Measurements from ENCODE around the gene MYCBP2.

Gene MYCBP2

GRCh38 chr13:77233159-77233558 lies 93.7 kb downstream of the MYCBP2 start:
- no peak overlapping the region for H3K9ac ChIP-seq (ENCODE audit: low read length)
- H3K79me2 ChIP-seq (ENCODE audit: insufficient read depth, low read length): no peaks in the 10 kb centered on the region
- no peak overlapping the region for H2AFZ ChIP-seq (ENCODE audit: low read depth, low read length, severe bottlenecking)
- no peaks in the 10 kb centered on the region for H3K27me3 ChIP-seq (ENCODE audit: low read length)
- TF ChIP-seq CTCF (IDR thresholded peaks at IDR 0.05; ENCODE audit: insufficient read depth, low read length, poor library complexity, severe bottlenecking): no peak
- no peak for TF ChIP-seq EZH2phosphoT487 (conservative IDR thresholded peaks at IDR 0.05; ENCODE audit: low read length)
- H3K9me2 ChIP-seq (replicated peaks; ENCODE audit: insufficient read depth, low read length): no peaks in the 10 kb centered on the region
- peaks cover 31% of the 10 kb centered on the region for H3K36me3 ChIP-seq (ENCODE audit: low read length)
- no peaks in the 10 kb centered on the region for H4K20me1 ChIP-seq (ENCODE audit: low read depth, low read length)
- H3F3A ChIP-seq (ENCODE audit: insufficient read depth): no peaks in the 10 kb centered on the region; the same call in 1 of the 2 replicates
- no peaks in the 10 kb centered on the region for H3K9me3 ChIP-seq (ENCODE audit: insufficient read depth, low read length)
- no peak overlapping the region for H3K4me3 ChIP-seq (ENCODE audit: insufficient read depth, low read length, poor library complexity, severe bottlenecking)
- H3K27ac ChIP-seq (ENCODE audit: low read depth, low read length): no peak overlapping the region
- H3K4me2 ChIP-seq (ENCODE audit: low read depth, low read length, poor library complexity, severe bottlenecking): no peak overlapping the region

GRCh38 chr13:77230560-77230959 lies 96.3 kb downstream of the MYCBP2 start:
- Histone ChIP-seq H3K79me2 (ENCODE audit: insufficient read depth, low read length) (no peaks in the 10 kb centered on the region), H3K4me3 (ENCODE audit: insufficient read depth, low read length, poor library complexity, severe bottlenecking) (no peak overlapping the region), H4K20me1 (ENCODE audit: low read depth, low read length) (no peaks in the 10 kb centered on the region), H3K4me2 (ENCODE audit: low read depth, low read length, poor library complexity, severe bottlenecking) (no peak overlapping the region), H2AFZ (ENCODE audit: low read depth, low read length, severe bottlenecking) (no peak overlapping the region), H3K27me3 (ENCODE audit: low read length) (no peaks in the 10 kb centered on the region), H3K9ac (ENCODE audit: low read length) (no peak overlapping the region), H3K36me3 (ENCODE audit: low read length) (peaks cover 31% of the 10 kb centered on the region), H3K9me3 (ENCODE audit: insufficient read depth, low read length) (no peaks in the 10 kb centered on the region), H3K9me2 (replicated peaks; ENCODE audit: insufficient read depth, low read length) (no peaks in the 10 kb centered on the region), H3F3A (ENCODE audit: insufficient read depth) (no peaks in the 10 kb centered on the region; the same call in 1 of the 2 replicates), H3K27ac (ENCODE audit: low read depth, low read length) (no peak overlapping the region)
- no peak for TF ChIP-seq EZH2phosphoT487 (conservative IDR thresholded peaks at IDR 0.05; ENCODE audit: low read length)

GRCh38 chr13:77225946-77226345 lies 100.9 kb downstream of the MYCBP2 start:
- H3K4me3 ChIP-seq (ENCODE audit: insufficient read depth, low read length, poor library complexity, severe bottlenecking): no peak overlapping the region
- no peak overlapping the region for H3K27ac ChIP-seq (ENCODE audit: low read depth, low read length)
- peaks cover 30% of the 10 kb centered on the region for H3K36me3 ChIP-seq (ENCODE audit: low read length)
- H3K27me3 ChIP-seq (ENCODE audit: low read length): no peaks in the 10 kb centered on the region
- H2AFZ ChIP-seq (ENCODE audit: low read depth, low read length, severe bottlenecking): no peak overlapping the region
- no peaks in the 10 kb centered on the region for H3K79me2 ChIP-seq (ENCODE audit: insufficient read depth, low read length)
- H3K9me3 ChIP-seq (ENCODE audit: insufficient read depth, low read length): no peaks in the 10 kb centered on the region
- H3K4me2 ChIP-seq (ENCODE audit: low read depth, low read length, poor library complexity, severe bottlenecking): no peak overlapping the region
- H3K9ac ChIP-seq (ENCODE audit: low read length): no peak overlapping the region
- H4K20me1 ChIP-seq (ENCODE audit: low read depth, low read length): no peaks in the 10 kb centered on the region
- TF ChIP-seq EZH2phosphoT487 (conservative IDR thresholded peaks at IDR 0.05; ENCODE audit: low read length): no peak
- no peak for TF ChIP-seq CTCF (IDR thresholded peaks at IDR 0.05; ENCODE audit: insufficient read depth, low read length, poor library complexity, severe bottlenecking)
- no peaks in the 10 kb centered on the region for H3K9me2 ChIP-seq (replicated peaks; ENCODE audit: insufficient read depth, low read length)
- H3F3A ChIP-seq (ENCODE audit: insufficient read depth): no peaks in the 10 kb centered on the region

GRCh38 chr13:77222909-77223308 lies 104.0 kb downstream of the MYCBP2 start:
- peaks cover 28% of the 10 kb centered on the region for H3K36me3 ChIP-seq (ENCODE audit: low read length)
- TF ChIP-seq CTCF (IDR thresholded peaks at IDR 0.05; ENCODE audit: insufficient read depth, low read length, poor library complexity, severe bottlenecking) (no peak), EZH2phosphoT487 (conservative IDR thresholded peaks at IDR 0.05; ENCODE audit: low read length) (no peak)

More at GRCh38 chr13:77222909-77223308, 104.0 kb downstream of the MYCBP2 start:
- Histone ChIP-seq H3F3A (ENCODE audit: insufficient read depth) (no peaks in the 10 kb centered on the region; the same call in 1 of the 2 replicates), H4K20me1 (ENCODE audit: low read depth, low read length) (no peaks in the 10 kb centered on the region), H3K4me2 (ENCODE audit: low read depth, low read length, poor library complexity, severe bottlenecking) (no peak overlapping the region), H3K9me2 (replicated peaks; ENCODE audit: insufficient read depth, low read length) (no peaks in the 10 kb centered on the region), H3K79me2 (ENCODE audit: insufficient read depth, low read length) (no peaks in the 10 kb centered on the region), H3K9me3 (ENCODE audit: insufficient read depth, low read length) (no peaks in the 10 kb centered on the region), H3K27ac (ENCODE audit: low read depth, low read length) (no peak overlapping the region), H3K9ac (ENCODE audit: low read length) (no peak overlapping the region), H2AFZ (ENCODE audit: low read depth, low read length, severe bottlenecking) (no peak overlapping the region), H3K27me3 (ENCODE audit: low read length) (no peaks in the 10 kb centered on the region), H3K4me3 (ENCODE audit: insufficient read depth, low read length, poor library complexity, severe bottlenecking) (no peak overlapping the region)
